ENCODE measurements around the gene RNFT2. TPM values are rescaled to one million over a fixed set of nuclear protein-coding genes. Genes with fewer than 3 reads are reported as not detected.

The RNFT2 gene
- total RNA-seq, 1 experiment from 2014 or later: 29.5 TPM

DNA sequence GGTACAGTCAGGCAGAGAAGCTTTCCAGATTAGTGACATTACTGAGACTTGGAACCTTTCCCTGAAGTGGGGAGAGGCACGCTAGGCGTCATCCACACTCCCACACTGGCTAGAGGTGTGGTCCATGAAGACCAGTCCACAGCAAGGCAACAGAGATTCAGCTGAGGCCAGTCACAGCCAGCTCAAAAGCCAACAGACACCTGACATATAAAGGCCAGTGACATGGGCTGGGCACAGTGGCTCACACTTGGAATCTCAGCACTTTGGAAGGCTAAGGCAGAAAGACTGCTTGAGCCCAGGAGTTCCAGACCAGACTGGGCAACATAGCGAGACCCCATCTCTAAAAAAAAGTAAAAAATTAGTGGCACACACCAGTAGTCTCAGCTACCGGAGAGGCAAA is 132.2 kb downstream of the RNFT2 start:
- Histone ChIP-seq H3K9me3 (ENCODE audit: control insufficient read depth, low read depth, low read length) (no peaks in the 10 kb centered on the region), H3K4me2 (ENCODE audit: insufficient read depth, insufficient read length, low read length) (no peak overlapping the region), H2BK5ac (ENCODE audit: insufficient read length, low read length) (no peak overlapping the region), H3K27ac (ENCODE audit: insufficient read length, low read depth, low read length) (no peak overlapping the region), H4K20me1 (ENCODE audit: control insufficient read depth, insufficient read depth, insufficient read length) (no peaks in the 10 kb centered on the region), H3K23me2 (ENCODE audit: insufficient read length, low read depth, low read length, poor library complexity, severe bottlenecking) (no peaks in the 10 kb centered on the region), H3K18ac (ENCODE audit: insufficient read length, low read depth, low read length) (no peak overlapping the region), H2AFZ (ENCODE audit: low read length) (no peak overlapping the region), H2BK15ac (ENCODE audit: low read depth, low read length) (no peak overlapping the region), H3K79me2 (ENCODE audit: insufficient read depth, low read length) (no peaks in the 10 kb centered on the region), H3K14ac (ENCODE audit: insufficient read depth, low read length) (no peak overlapping the region), H3K23ac (ENCODE audit: insufficient read length, low read depth, low read length) (no peak overlapping the region), H4K91ac (ENCODE audit: insufficient read length, low read depth, low read length) (no peak overlapping the region), H2BK20ac (ENCODE audit: low read depth, low read length, poor library complexity, severe bottlenecking) (no peak overlapping the region), H3T11ph (ENCODE audit: low read length) (no peak overlapping the region), H2BK12ac (ENCODE audit: insufficient read length, low read depth, low read length) (no peak overlapping the region), H3K9ac (ENCODE audit: extremely low read depth, insufficient read length, low read length) (no peak overlapping the region), H4K8ac (replicated peaks; ENCODE audit: insufficient read length, low read depth, low read length) (no peak overlapping the region), H3K79me1 (ENCODE audit: insufficient read depth, low read depth, low read length, poor library complexity, severe bottlenecking) (no peaks in the 10 kb centered on the region), H2AK5ac (ENCODE audit: insufficient read length, low read length) (no peak overlapping the region), H3K56ac (ENCODE audit: insufficient read length, low read depth, low read length) (no peak overlapping the region), H4K5ac (ENCODE audit: insufficient read length, low read depth, low read length) (no peak overlapping the region), H3K27me3 (ENCODE audit: insufficient read depth, low read length) (no peaks in the 10 kb centered on the region), H3K4ac (ENCODE audit: low read depth, low read length) (no peak overlapping the region), H2BK120ac (ENCODE audit: low read depth, low read length, poor library complexity, severe bottlenecking) (no peak overlapping the region), H3K4me1 (ENCODE audit: insufficient read depth, low read length) (0 out of 2 replicates have a peak, but pooled peaks cover 3% of the 10 kb centered on the region)
- Mint-ChIP-seq H3K27ac (no peak overlapping the region; a peak in 1 of 7 replicates), H3K36me3 (ENCODE audit: insufficient read depth in 1 of 3, low read depth in 3 of 3) (peaks cover 4 to 7% (median 5%) of the 10 kb centered on the region in 3 experiments; a peak in 3 of 7 replicates), H3K4me3 (no peak overlapping the region), H3K27me3 (ENCODE audit: low read depth) (peaks cover 38% of the 10 kb centered on the region), H3K9me3 (peaks cover 3 to 4% of the 10 kb centered on the region in 2 experiments; a peak in 3 of 5 replicates), H3K4me1 (peaks cover 8 to 10% of the 10 kb centered on the region in 2 experiments)
- no CpG with 5 or more reads among the region's 4 CpGs for WGBS (ENCODE audit: extremely low coverage, insufficient read length, low lambda C conversion rate)
- TF ChIP-seq, protein P1, sequence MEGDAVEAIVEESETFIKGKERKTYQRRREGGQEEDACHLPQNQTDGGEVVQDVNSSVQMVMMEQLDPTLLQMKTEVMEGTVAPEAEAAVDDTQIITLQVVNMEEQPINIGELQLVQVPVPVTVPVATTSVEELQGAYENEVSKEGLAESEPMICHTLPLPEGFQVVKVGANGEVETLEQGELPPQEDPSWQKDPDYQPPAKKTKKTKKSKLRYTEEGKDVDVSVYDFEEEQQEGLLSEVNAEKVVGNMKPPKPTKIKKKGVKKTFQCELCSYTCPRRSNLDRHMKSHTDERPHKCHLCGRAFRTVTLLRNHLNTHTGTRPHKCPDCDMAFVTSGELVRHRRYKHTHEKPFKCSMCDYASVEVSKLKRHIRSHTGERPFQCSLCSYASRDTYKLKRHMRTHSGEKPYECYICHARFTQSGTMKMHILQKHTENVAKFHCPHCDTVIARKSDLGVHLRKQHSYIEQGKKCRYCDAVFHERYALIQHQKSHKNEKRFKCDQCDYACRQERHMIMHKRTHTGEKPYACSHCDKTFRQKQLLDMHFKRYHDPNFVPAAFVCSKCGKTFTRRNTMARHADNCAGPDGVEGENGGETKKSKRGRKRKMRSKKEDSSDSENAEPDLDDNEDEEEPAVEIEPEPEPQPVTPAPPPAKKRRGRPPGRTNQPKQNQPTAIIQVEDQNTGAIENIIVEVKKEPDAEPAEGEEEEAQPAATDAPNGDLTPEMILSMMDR (conservative IDR thresholded peaks at IDR 0.05): no peak
- no peak for DNase-seq

All from H9 (cell line).